ENCODE results near the gene CLCN1. TPM values are rescaled to one million over a fixed set of nuclear protein-coding genes. Genes with fewer than 3 reads are reported as not detected.

CLCN1 gene
- total RNA-seq, 4 donors from 2014 or later: 0.64 TPM; not detected in 3

GRCh38 chr7:143300959-143301935 lies 14.7 kb upstream of the CLCN1 start:
- Histone ChIP-seq H3K4me1 (peaks cover 2% of the 10 kb centered on the region), H3K9me3 (no peaks in the 10 kb centered on the region), H3K27ac (no peak overlapping the region), H3K27me3 (no peaks in the 10 kb centered on the region), H3K4me3 (no peak overlapping the region), H3K36me3 (peaks cover 89% of the 10 kb centered on the region)
- WGBS: 88% methylated on average over 8 of the region's 8 CpGs
- TF ChIP-seq POLR2A (IDR thresholded peaks at IDR 0.05): no peak
- TF ChIP-seq CTCF (IDR thresholded peaks at IDR 0.05): no peak
- no peak for TF ChIP-seq POLR2AphosphoS5 (IDR thresholded peaks at IDR 0.05)
- no peak for TF ChIP-seq EP300 (IDR thresholded peaks at IDR 0.05)
- DNase-seq (ENCODE audit: low spot score in 2 of 2): no peak

GRCh38 chr7:143303733-143304132 lies 12.2 kb upstream of the CLCN1 start:
- Histone ChIP-seq H3K27me3 (no peaks in the 10 kb centered on the region), H3K27ac (no peak overlapping the region), H3K36me3 (peaks cover 85% of the 10 kb centered on the region), H3K4me3 (no peak overlapping the region), H3K9me3 (no peaks in the 10 kb centered on the region), H3K4me1 (no peaks in the 10 kb centered on the region)
- no peak for DNase-seq (ENCODE audit: low spot score in 2 of 2)
- no peak for TF ChIP-seq EP300 (IDR thresholded peaks at IDR 0.05)
- TF ChIP-seq CTCF (IDR thresholded peaks at IDR 0.05): no peak
- TF ChIP-seq POLR2A (IDR thresholded peaks at IDR 0.05): no peak
- no peak for TF ChIP-seq POLR2AphosphoS5 (IDR thresholded peaks at IDR 0.05)
- 91% methylated on average over 10 of the region's 10 CpGs for WGBS

- no peaks in the 10 kb centered on the region for H3K4me1 ChIP-seq
- no peaks in the 10 kb centered on the region for H3K27me3 ChIP-seq
- H3K36me3 ChIP-seq: peaks cover 75% of the 10 kb centered on the region
- H3K9me3 ChIP-seq: no peaks in the 10 kb centered on the region
- no peak for DNase-seq (ENCODE audit: low spot score in 2 of 2)
- no peak overlapping the region for H3K4me3 ChIP-seq
- WGBS: 84% methylated on average over 6 of the region's 6 CpGs
- TF ChIP-seq EP300 (IDR thresholded peaks at IDR 0.05): no peak
- H3K27ac ChIP-seq: no peak overlapping the region
These were observed 11.0 kb upstream of the CLCN1 start for GRCh38 chr7:143304938-143305337.

- Histone ChIP-seq H3K9me3 (no peaks in the 10 kb centered on the region), H3K36me3 (peaks cover 69% of the 10 kb centered on the region), H3K27ac (no peak overlapping the region), H3K4me3 (no peak overlapping the region), H3K4me1 (no peaks in the 10 kb centered on the region), H3K27me3 (no peaks in the 10 kb centered on the region)
- TF ChIP-seq CTCF (IDR thresholded peaks at IDR 0.05) (peak; percentile 21 to 75), POLR2A (IDR thresholded peaks at IDR 0.05) (no peak)
- WGBS: 50% methylated on average over 10 of the region's 10 CpGs
- no peak for DNase-seq (ENCODE audit: low spot score in 2 of 2)
These were observed 10.4 kb upstream of the CLCN1 start for GRCh38 chr7:143305423-143306070.

GRCh38 chr7:143308632-143309031 lies 7.3 kb upstream of the CLCN1 start:
- DNase-seq (ENCODE audit: low spot score in 2 of 2): no peak
- WGBS: 92% methylated on average over 2 of the region's 2 CpGs
- Histone ChIP-seq H3K27me3 (no peaks in the 10 kb centered on the region), H3K4me3 (no peak overlapping the region), H3K4me1 (no peaks in the 10 kb centered on the region), H3K27ac (no peak overlapping the region), H3K36me3 (peaks cover 41% of the 10 kb centered on the region), H3K9me3 (no peaks in the 10 kb centered on the region)
- no peak for TF ChIP-seq EP300 (IDR thresholded peaks at IDR 0.05)
- no peak for TF ChIP-seq POLR2A (IDR thresholded peaks at IDR 0.05)
- no peak for TF ChIP-seq POLR2AphosphoS5 (IDR thresholded peaks at IDR 0.05)
- TF ChIP-seq CTCF (IDR thresholded peaks at IDR 0.05): no peak

All from suprapubic skin (tissue), 4 donors.